Astrocyte of the cerebellum (primary cell): ENCODE measurements around the gene TMEM218.

ENCODE experiments used
- DNase-seq: peaks from one replicate; pipeline ENCODE4 v3.0.0-alpha.2; 2011; ENCODE audit warnings: low read depth
- H3K4me3 ChIP-seq: 2 replicates; pipeline ENCODE4 v1.5.1; 2011; ENCODE audit warnings: mild to moderate bottlenecking, low read depth, low read length, moderate library complexity
- CTCF ChIP-seq: IDR thresholded peaks from 2 replicates; pipeline ENCODE4 v1.5.1; 2012; ENCODE audit warnings: low read length, low read depth, moderate library complexity, mild to moderate bottlenecking; ENCODE audit errors: missing control alignments
- in situ Hi-C: cut with HindIII; loops from 2 replicates; pipeline ENCODE4 v1.10.0; 2017; ENCODE audit warnings: low sequenced_read_pairs

Gene TMEM218

GRCh38 chr11:125108469-125108868, 3.0 kb downstream of the TMEM218 start:
- DNase-seq = peak; percentile 23
- in situ Hi-C loops = no loop called here
- H3K4me3 ChIP-seq = no peak overlapping the region
- no peak for TF ChIP-seq CTCF

GRCh38 chr11:125105926-125106325, 5.5 kb downstream of the TMEM218 start:
- no peak overlapping the region for H3K4me3 ChIP-seq
- in situ Hi-C loops = no loop called here
- no peak for TF ChIP-seq CTCF
- no peak for DNase-seq

- in situ Hi-C loops = no loop called here
- no peak for DNase-seq
- no peak for TF ChIP-seq CTCF
- no peak overlapping the region for H3K4me3 ChIP-seq
Observed at GRCh38 chr11:125102510-125102909, 8.9 kb downstream of the TMEM218 start.

- H3K4me3 ChIP-seq = no peak overlapping the region
- DNase-seq = no peak
- TF ChIP-seq CTCF = no peak
- in situ Hi-C loops = no loop called here
Observed at GRCh38 chr11:125102025-125102424, 9.4 kb downstream of the TMEM218 start.

GRCh38 chr11:125101596-125101995, 9.8 kb downstream of the TMEM218 start:
- in situ Hi-C loops = no loop called here

GRCh38 chr11:125100136-125100535, 11.3 kb downstream of the TMEM218 start:
- TF ChIP-seq CTCF = no peak
- in situ Hi-C loops = no loop called here
- H3K4me3 ChIP-seq = no peak overlapping the region
- DNase-seq = no peak

More at GRCh38 chr11:125101596-125101995, 9.8 kb downstream of the TMEM218 start:
- no peak overlapping the region for H3K4me3 ChIP-seq
- TF ChIP-seq CTCF = no peak
- no peak for DNase-seq

GRCh38 chr11:125094731-125095130, 16.7 kb downstream of the TMEM218 start:
- TF ChIP-seq CTCF = no peak
- H3K4me3 ChIP-seq = no peak overlapping the region
- in situ Hi-C loops = loop anchor here (10.0 kb wide), 1 partner anchor 310 kb away; no protein-coding TSS in a partner anchor
- no peak for DNase-seq
